Pancreas (tissue), 10 donors: ENCODE measurements around the gene ARID4A. TPM values are rescaled to one million over a fixed set of nuclear protein-coding genes. Genes with fewer than 3 reads are reported as not detected.

Experiments used
- ATAC-seq, 4 donors: fragments of 200-7000 bp; cut with Tn5 transposase; one replicate each; pipeline versions ENCODE4 v1.8.0 to v1.9.1; 2020; ENCODE audit warnings: mild to moderate bottlenecking in 4 of 4, moderate library complexity in 4 of 4
- DNase-seq, 6 donors: peaks; one replicate each; pipeline ENCODE4 v3.0.0-alpha.2; 2020
- FAIRE-seq: peaks from 2 replicates; lab custom pipeline; 2012; peaks lifted over from hg19 to GRCh38; lab: Jason Lieb, UNC
- H3K27ac ChIP-seq, 4 donors: fragments of 200-600 bp; sonication (generic); 1 replicate in 3 of 4; 2 replicates in 1 of 4; pipeline versions ENCODE4 v1.5.0 to v1.8.0; 2020
- H3K27me3 ChIP-seq, 4 donors: fragments of 200-600 bp; one replicate each; pipeline ENCODE4 v1.8.0; 2021
- H3K36me3 ChIP-seq, 3 donors: fragments of 200-600 bp; sonication (generic) in 1 of 3; one replicate each; pipeline versions ENCODE4 v1.5.0 to v1.8.0; 2020 to 2021
- H3K4me1 ChIP-seq, 3 donors: fragments of 200-600 bp; one replicate each; pipeline ENCODE4 v1.8.0; 2021
- H3K4me3 ChIP-seq, 4 donors: fragments of 200-600 bp; sonication (generic) in 2 of 4; one replicate each; pipeline versions ENCODE4 v1.5.0 to v1.8.0; 2020 to 2021
- H3K9me3 ChIP-seq, 4 donors: fragments of 200-600 bp; one replicate each; pipeline ENCODE4 v1.8.0; 2021
- CTCF ChIP-seq, 4 donors: fragments of 200-600 bp; sonication (generic) in 3 of 4; IDR thresholded peaks; one replicate each; pipeline versions ENCODE4 v1.5.0 to v1.8.0; 2021; ENCODE audit warnings: antibody characterized with exemption in 4 of 4
- WGBS, 2 donors: extraction: QIAGEN DNeasy Blood & Tissue Kit; methylation state at CpG; one replicate each; pipeline ENCODE4 v1.1.7; 2013; 5-methylcytosine and 5-hydroxymethylcytosine counted together
- intact Hi-C, 3 donors: fragments of 100-400 bp; cut with DNase I; formaldehyde crosslinking; loops; one replicate each; pipeline versions ENCODE4 v1.11.1 to v1.14.2; 2022
- polyA plus RNA-seq, 2 donors: library from polyadenylated mRNA; stranded (reverse); fragments of 200-250 nt; gene quantifications; one replicate each; pipeline ENCODE4 v1.2.3, GENCODE V29; 2013
- total RNA-seq, 6 donors: library from RNA; stranded (reverse); fragmentation: NEBNext Ultra II Directional in 4 of 6; extraction: Animal tissue kit (Norgen Biotek cat#: 25700) in 4 of 6; gene quantifications; one replicate each; pipeline versions ENCODE4 v1.2.1 to v1.2.4, GENCODE V29; 2021 to 2023
- donor health status: healthy with polysubstance abuse.
- donor health status: DM: no; HTN: no; CAD: no; lungs with moderate emphysema.
- donor health status: DM: no; HTN: no; CAD: no.
- donor health status: control.
- donor health status: control.
- donor health status: Bipolar disorder and iron deficiency.
- donor health status: DM: yes; HTN: yes; CAD: no.
- donor health status: DM: no; HTN: no; CAD: no.
- donor health status: DM: no; HTN: no; CAD: no.
- donor health status: DM: yes; HTN: yes; CAD: no.

Gene ARID4A
- total and polyA plus RNA-seq, 8 donors, result 5.5 to 20.2 (median 11.3) TPM

DNA sequence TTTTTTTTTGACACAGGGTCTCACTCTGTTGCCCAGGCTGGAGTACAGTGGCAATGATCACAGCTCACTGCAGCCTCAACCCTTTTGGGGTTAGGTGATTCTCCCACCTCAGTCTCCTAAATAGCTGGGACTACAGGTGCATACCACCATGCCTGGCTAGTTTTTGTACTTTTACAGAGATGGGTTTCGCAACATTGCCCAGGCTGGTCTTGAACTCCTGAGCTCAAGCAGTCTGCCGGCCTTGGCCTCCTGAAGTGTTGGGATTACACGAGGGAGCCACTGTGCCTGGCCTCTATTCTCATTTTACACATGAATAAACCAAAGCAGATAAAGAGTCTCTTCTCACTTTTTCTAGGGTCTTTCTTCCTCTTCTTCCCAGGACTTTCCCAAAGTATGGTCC lies 100.5 kb downstream of the ARID4A start:
- DNase-seq, result no peak
- H3K4me3 ChIP-seq, result no peak overlapping the region
- intact Hi-C loops, result no loop called here
- no peaks in the 10 kb centered on the region for H3K27me3 ChIP-seq
- H3K9me3 ChIP-seq, result no peaks in the 10 kb centered on the region
- no peak for FAIRE-seq
- no peak for TF ChIP-seq CTCF (IDR thresholded peaks at IDR 0.05)
- no peak for ATAC-seq
- H3K27ac ChIP-seq, result no peak overlapping the region
- 93 to 96% methylated on average over 3 of the region's 3 CpGs for WGBS, 2 donors
- H3K4me1 ChIP-seq, result peaks cover 0 to 6% (median 0%) of the 10 kb centered on the region in 3 donors
- H3K36me3 ChIP-seq, result no peaks in the 10 kb centered on the region

- no peak for TF ChIP-seq CTCF (IDR thresholded peaks at IDR 0.05)
- H3K36me3 ChIP-seq, result no peaks in the 10 kb centered on the region
- FAIRE-seq (no peak), DNase-seq (no peak), ATAC-seq (no peak)
- 80 to 87% methylated on average over 3 of the region's 3 CpGs for WGBS, 2 donors
- H3K4me1 ChIP-seq, result peaks cover 0 to 3% (median 0%) of the 10 kb centered on the region in 3 donors
- H3K27me3 ChIP-seq, result no peaks in the 10 kb centered on the region
- no peak overlapping the region for H3K4me3 ChIP-seq
- no peaks in the 10 kb centered on the region for H3K9me3 ChIP-seq
- no peak overlapping the region for H3K27ac ChIP-seq
- intact Hi-C loops, result no loop called here
Measured at GRCh38 chr14:58401587-58401986, 103.2 kb downstream of the ARID4A start.

GRCh38 chr14:58408681-58409215 lies 110.4 kb downstream of the ARID4A start:
- H3K36me3 ChIP-seq, result peaks cover 0 to 36% (median 11%) of the 10 kb centered on the region in 3 donors
- ATAC-seq (no peak), FAIRE-seq (no peak), DNase-seq (no peak)
- no peak overlapping the region for H3K27ac ChIP-seq
- no peak for TF ChIP-seq CTCF (IDR thresholded peaks at IDR 0.05)
- H3K4me3 ChIP-seq, result no peak overlapping the region
- H3K9me3 ChIP-seq, result no peaks in the 10 kb centered on the region
- WGBS, 2 donors, result 92 to 93% methylated on average over 3 of the region's 3 CpGs
- no peaks in the 10 kb centered on the region for H3K4me1 ChIP-seq
- intact Hi-C loops, result no loop called here
- H3K27me3 ChIP-seq, result no peaks in the 10 kb centered on the region

- FAIRE-seq, result no peak
- ATAC-seq, result peak in 1 of 4 donors; percentile 41
- intact Hi-C loops, result no loop called here
- Histone ChIP-seq H3K4me1 (peaks cover 0 to 5% (median 3%) of the 10 kb centered on the region in 3 donors), H3K27ac (no peak overlapping the region), H3K9me3 (no peaks in the 10 kb centered on the region), H3K36me3 (peaks cover 0 to 24% (median 14%) of the 10 kb centered on the region in 3 donors), H3K27me3 (no peaks in the 10 kb centered on the region), H3K4me3 (no peak overlapping the region)
- TF ChIP-seq CTCF (IDR thresholded peaks at IDR 0.05), result no peak
- DNase-seq, result no peak
- WGBS, 2 donors, result 98 to 100% methylated on average over 1 of the region's 1 CpG
Measured at GRCh38 chr14:58414845-58415244, 116.5 kb downstream of the ARID4A start.
